Sigmoid colon (tissue), 7 donors: ENCODE measurements around the gene ABHD2. TPM values are rescaled to one million over a fixed set of nuclear protein-coding genes. Genes with fewer than 3 reads are reported as not detected.

ENCODE experiments used
- DNase-seq: peaks from one replicate; pipeline ENCODE4 v3.0.0-alpha.2; 2019
- H3K27ac ChIP-seq, 4 donors: fragments of 200-600 bp; sonication (generic); one replicate each; pipeline ENCODE4 v1.5.1; 2016 to 2019; ENCODE audit warnings: mild to moderate bottlenecking in 1 of 4
- H3K27me3 ChIP-seq, 3 donors: fragments of 200-600 bp; sonication (generic); one replicate each; pipeline ENCODE4 v1.5.1; 2019; ENCODE audit warnings: mild to moderate bottlenecking in 1 of 3
- H3K36me3 ChIP-seq, 4 donors: fragments of 200-600 bp; sonication (generic); one replicate each; pipeline ENCODE4 v1.5.1; 2016 to 2019
- H3K4me1 ChIP-seq, 4 donors: fragments of 200-600 bp; sonication (generic); one replicate each; pipeline ENCODE4 v1.5.1; 2017 to 2019
- H3K4me3 ChIP-seq, 4 donors: fragments of 200-600 bp; sonication (generic); one replicate each; pipeline ENCODE4 v1.5.1; 2017 to 2019; ENCODE audit warnings: mild to moderate bottlenecking in 2 of 4, moderate library complexity in 1 of 4
- H3K9me3 ChIP-seq, 4 donors: fragments of 200-600 bp in 3 of 4; sonication (generic) in 3 of 4; one replicate each; pipeline versions ENCODE4 v1.5.1 to v1.6.1; 2013 to 2019
- CTCF ChIP-seq, 4 experiments: fragments of 450-650 bp in 3 of 4; fragments of 200-600 bp in 1 of 4; IDR thresholded peaks; one replicate each; pipeline ENCODE4 v1.5.1; 2016 to 2019; ENCODE audit warnings: antibody characterized with exemption in 4 of 4, mild to moderate bottlenecking in 3 of 4, moderate library complexity in 2 of 4
- EP300 ChIP-seq, 4 donors: sonication (generic); formaldehyde crosslinking; IDR thresholded peaks; one replicate each; pipeline ENCODE4 v1.6.1; 2017; ENCODE audit warnings: antibody characterized with exemption in 4 of 4
- POLR2A ChIP-seq, 2 donors: fragments of 450-650 bp; IDR thresholded peaks; one replicate each; pipeline ENCODE4 v1.6.1; 2016; ENCODE audit warnings: antibody characterized with exemption in 2 of 2, mild to moderate bottlenecking in 2 of 2, moderate library complexity in 2 of 2
- POLR2AphosphoS5 ChIP-seq, 4 donors: sonication (generic); formaldehyde crosslinking; IDR thresholded peaks; one replicate each; pipeline ENCODE4 v1.6.1; 2017; ENCODE audit warnings: antibody characterized with exemption in 4 of 4
- WGBS, 2 donors: extraction: QIAGEN DNeasy Blood & Tissue Kit; methylation state at CpG; one replicate each; pipeline ENCODE4 v1.1.7; 2013; 5-methylcytosine and 5-hydroxymethylcytosine counted together
- intact Hi-C: fragments of 100-400 bp; cut with DNase I; formaldehyde crosslinking; loops from one replicate; pipeline ENCODE4 v1.15.1; 2023
- polyA plus RNA-seq, 3 donors: library from polyadenylated mRNA; stranded (reverse); fragments of 200-250 nt; gene quantifications; one replicate each; pipeline ENCODE4 v1.2.3, GENCODE V29; 2013
- total RNA-seq, 4 donors: library from RNA; depleted of rRNA; stranded (reverse); fragments of >200 nt; gene quantifications; one replicate each; pipeline ENCODE4 v1.1.0, GENCODE V29; 2016
- donor health status: healthy with polysubstance abuse.
- donor health status: Bipolar disorder and iron deficiency.
- donor health status: healthy.

ABHD2 gene
- total and polyA plus RNA-seq, 7 donors: 1.8 to 81.5 (median 32.9) TPM

- Histone ChIP-seq H3K4me3 (no peak overlapping the region), H3K4me1 (peaks cover 0 to 100% (median 94%) of the 10 kb centered on the region in 4 donors), H3K27me3 (no peaks in the 10 kb centered on the region), H3K9me3 (no peaks in the 10 kb centered on the region), H3K27ac (peak overlapping the region; percentile 65 to 98 (median 96)), H3K36me3 (no peaks in the 10 kb centered on the region)
- peak; percentile 52 for DNase-seq
- 76 to 86% methylated on average over 1 of the region's 1 CpG for WGBS, 2 donors
- intact Hi-C loops: no loop called here
- TF ChIP-seq CTCF (IDR thresholded peaks at IDR 0.05) (no peak), POLR2A (IDR thresholded peaks at IDR 0.05) (no peak), POLR2AphosphoS5 (IDR thresholded peaks at IDR 0.05) (peak in 1 of 4 donors; percentile 9), EP300 (IDR thresholded peaks at IDR 0.05) (no peak)
Measured at GRCh38 chr15:89098281-89098680, 10.0 kb downstream of the ABHD2 start.

GRCh38 chr15:89099968-89100367 lies 11.7 kb downstream of the ABHD2 start:
- H3K4me1 ChIP-seq: peaks cover 0 to 100% (median 95%) of the 10 kb centered on the region in 4 donors
- no peak for DNase-seq
- 96 to 98% methylated on average over 3 of the region's 3 CpGs for WGBS, 2 donors
- no peak overlapping the region for H3K4me3 ChIP-seq
- intact Hi-C loops: loop anchor here (10.0 kb wide), 1 partner anchor 555 kb away; the partner anchor contains the start of gene DET1
- TF ChIP-seq EP300 (IDR thresholded peaks at IDR 0.05): no peak
- no peak for TF ChIP-seq CTCF (IDR thresholded peaks at IDR 0.05)
- TF ChIP-seq POLR2A (IDR thresholded peaks at IDR 0.05): no peak
- peaks cover 0 to 9% (median 0%) of the 10 kb centered on the region in 4 donors for H3K36me3 ChIP-seq
- no peaks in the 10 kb centered on the region for H3K9me3 ChIP-seq
- H3K27me3 ChIP-seq: no peaks in the 10 kb centered on the region
- peak overlapping the region in 3 of 4 donors; percentile 95 to 98 (median 97) for H3K27ac ChIP-seq

GRCh38 chr15:89101302-89102193 lies 13.3 kb downstream of the ABHD2 start:
- Histone ChIP-seq H3K36me3 (peaks cover 0 to 9% (median 0%) of the 10 kb centered on the region in 4 donors), H3K4me1 (peaks cover 0 to 100% (median 96%) of the 10 kb centered on the region in 4 donors), H3K4me3 (no peak overlapping the region), H3K27me3 (no peaks in the 10 kb centered on the region), H3K27ac (peak overlapping the region; percentile 77 to 97 (median 89)), H3K9me3 (no peaks in the 10 kb centered on the region)
- intact Hi-C loops: loop anchor here (10.0 kb wide), 1 partner anchor 557 kb away; the partner anchor contains the start of gene DET1
- peak; percentile 93 for DNase-seq
- WGBS, 2 donors: 75% methylated on average over 8 of the region's 8 CpGs
- TF ChIP-seq CTCF (IDR thresholded peaks at IDR 0.05) (no peak), POLR2AphosphoS5 (IDR thresholded peaks at IDR 0.05) (peak; percentile 31 to 93 (median 90)), EP300 (IDR thresholded peaks at IDR 0.05) (peak in 2 of 4 donors; percentile 82 to 96), POLR2A (IDR thresholded peaks at IDR 0.05) (no peak)

GRCh38 chr15:89103481-89104171 lies 15.4 kb downstream of the ABHD2 start:
- Histone ChIP-seq H3K27me3 (no peaks in the 10 kb centered on the region), H3K36me3 (peaks cover 0 to 13% (median 0%) of the 10 kb centered on the region in 4 donors), H3K4me3 (no peak overlapping the region), H3K9me3 (no peaks in the 10 kb centered on the region), H3K4me1 (peaks cover 0 to 100% (median 95%) of the 10 kb centered on the region in 4 donors), H3K27ac (peak overlapping the region; percentile 77 to 97 (median 89))
- intact Hi-C loops: loop anchor here (10.0 kb wide), 1 partner anchor 559 kb away; the partner anchor contains the start of gene DET1
- DNase-seq: peak; percentile 53
- no peak for TF ChIP-seq CTCF (IDR thresholded peaks at IDR 0.05)
- TF ChIP-seq POLR2AphosphoS5 (IDR thresholded peaks at IDR 0.05): peak in 2 of 4 donors; percentile 13 to 26
- WGBS, 2 donors: 91 to 92% methylated on average over 5 of the region's 5 CpGs
